ENCODE data around the gene CFAP300. TPM values are rescaled to one million over a fixed set of nuclear protein-coding genes. Genes with fewer than 3 reads are reported as not detected.

The CFAP300 gene
- total RNA-seq, 2 donors from 2014 or later: 2.9 to 5.2 TPM

- H3K9me3 Mint-ChIP-seq: no peaks in the 10 kb centered on the region
- H3K36me3 ChIP-seq (ENCODE audit: control insufficient read depth, insufficient read depth, low read length): no peaks in the 10 kb centered on the region
- no peaks in the 10 kb centered on the region for H3K4me1 ChIP-seq (ENCODE audit: control insufficient read depth, insufficient read depth, low read length)
- DNase-seq: no peak
- no peak overlapping the region for H3K9ac ChIP-seq (ENCODE audit: extremely low read depth, low read length, poor library complexity, severe bottlenecking)
- no peaks in the 10 kb centered on the region for H3K27me3 Mint-ChIP-seq (ENCODE audit: insufficient read depth)
- H3K4me3 Mint-ChIP-seq: no peak overlapping the region
- H3K36me3 Mint-ChIP-seq (ENCODE audit: low read depth): no peaks in the 10 kb centered on the region
- no peaks in the 10 kb centered on the region for H3K9me3 ChIP-seq (ENCODE audit: control insufficient read depth, low read length)
- no peak overlapping the region for H3K4me3 ChIP-seq (ENCODE audit: low read length)
- H3K27ac Mint-ChIP-seq: no peak overlapping the region
- H3K27ac ChIP-seq (ENCODE audit: low read depth, low read length): no peak overlapping the region
- no peak for TF ChIP-seq CTCF (conservative IDR thresholded peaks at IDR 0.05)
- WGBS, 2 experiments (ENCODE audit: insufficient coverage in 1 of 2, insufficient read length in 1 of 2): 80 to 100% methylated on average over 1 to 4 of the region's 4 CpGs
- no peaks in the 10 kb centered on the region for H3K27me3 ChIP-seq (ENCODE audit: control insufficient read depth, insufficient read depth, low read length, poor library complexity, severe bottlenecking)
- peaks cover 4% of the 10 kb centered on the region for H3K4me1 Mint-ChIP-seq
Observed at GRCh38 chr11:102005306-102005705, 41.9 kb upstream of the CFAP300 start.

- Histone ChIP-seq H3K27me3 (ENCODE audit: control insufficient read depth, insufficient read depth, low read length, poor library complexity, severe bottlenecking) (no peaks in the 10 kb centered on the region), H3K9me3 (ENCODE audit: control insufficient read depth, low read length) (no peaks in the 10 kb centered on the region), H3K36me3 (ENCODE audit: control insufficient read depth, insufficient read depth, low read length) (no peaks in the 10 kb centered on the region), H3K4me3 (ENCODE audit: low read length) (no peak overlapping the region), H3K9ac (ENCODE audit: extremely low read depth, low read length, poor library complexity, severe bottlenecking) (no peak overlapping the region), H3K4me1 (ENCODE audit: control insufficient read depth, insufficient read depth, low read length) (peaks cover 3% of the 10 kb centered on the region), H3K27ac (ENCODE audit: low read depth, low read length) (no peak overlapping the region)
- Mint-ChIP-seq H3K4me1 (peaks cover 11% of the 10 kb centered on the region), H3K9me3 (no peaks in the 10 kb centered on the region), H3K36me3 (ENCODE audit: low read depth) (no peaks in the 10 kb centered on the region), H3K4me3 (no peak overlapping the region), H3K27ac (no peak overlapping the region), H3K27me3 (ENCODE audit: insufficient read depth) (no peaks in the 10 kb centered on the region)
- TF ChIP-seq CTCF (conservative IDR thresholded peaks at IDR 0.05): no peak
- DNase-seq: no peak
- 94 to 100% methylated on average over 2 to 5 of the region's 7 CpGs for WGBS, 2 experiments (ENCODE audit: insufficient coverage in 1 of 2, insufficient read length in 1 of 2)
Observed at GRCh38 chr11:102006835-102007566, 40.2 kb upstream of the CFAP300 start.

- no peaks in the 10 kb centered on the region for H3K9me3 Mint-ChIP-seq
- no peaks in the 10 kb centered on the region for H3K36me3 ChIP-seq (ENCODE audit: control insufficient read depth, insufficient read depth, low read length)
- H3K9ac ChIP-seq (ENCODE audit: extremely low read depth, low read length, poor library complexity, severe bottlenecking): no peak overlapping the region
- no peaks in the 10 kb centered on the region for H3K27me3 Mint-ChIP-seq (ENCODE audit: insufficient read depth)
- H3K27ac Mint-ChIP-seq: no peak overlapping the region
- 56 to 100% methylated on average over 1 to 2 of the region's 4 CpGs for WGBS, 2 experiments (ENCODE audit: insufficient coverage in 1 of 2, insufficient read length in 1 of 2)
- H3K36me3 Mint-ChIP-seq (ENCODE audit: low read depth): no peaks in the 10 kb centered on the region
- H3K27ac ChIP-seq (ENCODE audit: low read depth, low read length): no peak overlapping the region
- no peak overlapping the region for H3K4me3 ChIP-seq (ENCODE audit: low read length)
- H3K27me3 ChIP-seq (ENCODE audit: control insufficient read depth, insufficient read depth, low read length, poor library complexity, severe bottlenecking): no peaks in the 10 kb centered on the region
- TF ChIP-seq CTCF (conservative IDR thresholded peaks at IDR 0.05): peak; percentile 78
- H3K4me1 Mint-ChIP-seq: peaks cover 16% of the 10 kb centered on the region
- peaks cover 8% of the 10 kb centered on the region for H3K4me1 ChIP-seq (ENCODE audit: control insufficient read depth, insufficient read depth, low read length)
- peak; percentile 51 for DNase-seq
- no peaks in the 10 kb centered on the region for H3K9me3 ChIP-seq (ENCODE audit: control insufficient read depth, low read length)
- H3K4me3 Mint-ChIP-seq: no peak overlapping the region
Observed at GRCh38 chr11:102007567-102008437, 39.4 kb upstream of the CFAP300 start.
